IMR-90 (cell line): ENCODE data around the gene ZFPM1. TPM values are rescaled to one million over a fixed set of nuclear protein-coding genes. Genes with fewer than 3 reads are reported as not detected.

ENCODE experiments used
- ATAC-seq: fragments of 200-7000 bp; cut with Tn5 transposase; 2 replicates; pipeline ENCODE4 v1.9.1; 2020; ENCODE audit warnings: low read depth, mild to moderate bottlenecking, moderate library complexity
- BruUV-seq: library from RNA; stranded (reverse); fragments of 400-500 nt; replicated peaks from 2 replicates; lab custom pipeline; 2021; lab: Mats Ljungman, UMichigan
- CTCF ChIA-PET: fragments of 300-600 bp; formaldehyde crosslinking; extraction: SDS; loops from one replicate; lab custom pipeline; 2021; ENCODE audit warnings: antibody characterized with exemption; lab: Yijun Ruan, JAX
- POLR2A ChIA-PET: fragments of 300-600 bp; sonication (Branson Sonifier 250); formaldehyde crosslinking; loops from one replicate; lab custom pipeline; 2022; ENCODE audit warnings: antibody characterized with exemption; ENCODE audit not compliant: unreplicated experiment; lab: Charles Lee
- DNase-seq: peaks from one replicate; pipeline ENCODE4 v3.0.0; 2013
- H2AFZ ChIP-seq: replicated peaks from 2 replicates; pipeline ENCODE3; 2013; ENCODE audit warnings: low read length, mild to moderate bottlenecking; ENCODE audit not compliant: poor library complexity
- H2AK5ac ChIP-seq: 2 replicates; pipeline ENCODE4 v1.6.1; 2013; ENCODE audit warnings: low read depth, low read length, inconsistent platforms
- H2AK9ac ChIP-seq: replicated peaks from 2 replicates; pipeline ENCODE3; 2013; ENCODE audit warnings: mild to moderate bottlenecking, low read depth, low read length, moderate library complexity; ENCODE audit not compliant: poor library complexity
- H2BK120ac ChIP-seq: 2 replicates; pipeline ENCODE4 v1.6.1; 2013; ENCODE audit warnings: low read depth, low read length, inconsistent platforms
- H2BK15ac ChIP-seq: 3 replicates; pipeline ENCODE4 v1.6.1; 2013; ENCODE audit warnings: low read depth, low read length, inconsistent platforms
- H2BK20ac ChIP-seq: 2 replicates; pipeline ENCODE4 v1.6.1; 2013; ENCODE audit warnings: low read depth, mild to moderate bottlenecking, inconsistent platforms, low read length, moderate library complexity
- H2BK5ac ChIP-seq: 2 replicates; pipeline ENCODE4 v1.6.1; 2013; ENCODE audit warnings: mild to moderate bottlenecking, low read depth, low read length, inconsistent platforms; ENCODE audit not compliant: poor library complexity, severe bottlenecking
- H3K14ac ChIP-seq: replicated peaks from 2 replicates; pipeline ENCODE4 v1.6.1; 2013; ENCODE audit warnings: low read depth, low read length, inconsistent platforms
- H3K18ac ChIP-seq: 2 replicates; pipeline ENCODE4 v1.6.1; 2013; ENCODE audit warnings: low read depth, low read length, control low read depth
- H3K23ac ChIP-seq: 2 replicates; pipeline ENCODE4 v1.6.1; 2013; ENCODE audit warnings: low read depth, low read length, inconsistent platforms
- H3K27ac ChIP-seq: 2 replicates; pipeline ENCODE4 v1.5.1; 2013; ENCODE audit warnings: mild to moderate bottlenecking, control low read depth, low read length; ENCODE audit not compliant: insufficient read depth
- H3K27me3 ChIP-seq: 2 replicates; pipeline ENCODE4 v1.6.1; 2013; ENCODE audit warnings: low read length; ENCODE audit not compliant: control insufficient read depth, insufficient read depth
- H3K36me3 ChIP-seq: 2 replicates; pipeline ENCODE4 v1.6.1; 2013; ENCODE audit warnings: low read length, mixed read lengths; ENCODE audit not compliant: control insufficient read depth, insufficient read depth
- H3K4ac ChIP-seq: 2 replicates; pipeline ENCODE4 v1.6.1; 2013; ENCODE audit warnings: low read depth, low read length, inconsistent platforms
- H3K4me1 ChIP-seq: 2 replicates; pipeline ENCODE4 v1.6.1; 2013; ENCODE audit warnings: low read length, mixed read lengths; ENCODE audit not compliant: control insufficient read depth, insufficient read depth
- H3K4me2 ChIP-seq: 2 replicates; pipeline ENCODE4 v1.6.1; 2013; ENCODE audit warnings: low read depth, mild to moderate bottlenecking, control low read depth, low read length, moderate library complexity
- H3K4me3 ChIP-seq: 2 replicates; pipeline ENCODE4 v1.5.1; 2013; ENCODE audit warnings: low read depth, mild to moderate bottlenecking, control low read depth, low read length, moderate library complexity; ENCODE audit not compliant: insufficient read depth
- H3K56ac ChIP-seq: 2 replicates; pipeline ENCODE4 v1.6.1; 2013; ENCODE audit warnings: low read length, inconsistent platforms; ENCODE audit not compliant: insufficient read depth; ENCODE audit errors: extremely low read depth
- H3K79me1 ChIP-seq, 2 experiments: 2 replicates each; pipeline ENCODE4 v1.6.1; 2013; ENCODE audit warnings: low read length in 2 of 2, inconsistent platforms in 1 of 2, low read depth in 1 of 2
- H3K9ac ChIP-seq: 2 replicates; pipeline ENCODE4 v1.6.1; 2013; ENCODE audit warnings: low read depth, low read length, control low read depth
- H3K9me1 ChIP-seq: 2 replicates; pipeline ENCODE4 v1.6.1; 2013; ENCODE audit warnings: low read length, inconsistent platforms; ENCODE audit not compliant: insufficient read depth
- H3K9me3 ChIP-seq: 2 replicates; pipeline ENCODE4 v1.6.1; 2013; ENCODE audit warnings: low read length; ENCODE audit not compliant: control insufficient read depth, insufficient read depth
- H4K20me1 ChIP-seq: 2 replicates; pipeline ENCODE4 v1.6.1; 2013; ENCODE audit warnings: low read length, inconsistent platforms; ENCODE audit not compliant: insufficient read depth
- H4K5ac ChIP-seq: 2 replicates; pipeline ENCODE4 v1.6.1; 2013; ENCODE audit warnings: mild to moderate bottlenecking, low read depth, low read length, control low read depth
- H4K8ac ChIP-seq, 2 experiments: 2 replicates each; pipeline ENCODE4 v1.6.1; 2013; ENCODE audit warnings: low read depth in 2 of 2, low read length in 2 of 2, control low read depth in 1 of 2, inconsistent platforms in 1 of 2
- H4K91ac ChIP-seq: 2 replicates; pipeline ENCODE4 v1.6.1; 2013; ENCODE audit warnings: low read depth, low read length, inconsistent platforms; ENCODE audit not compliant: insufficient read depth
- BHLHE40 ChIP-seq: fragments of 150-350 bp; IDR thresholded peaks from 2 replicates; pipeline ENCODE4 v1.6.1; 2016; ENCODE audit warnings: mild to moderate bottlenecking, low read depth, low read length
- CEBPB ChIP-seq: IDR thresholded peaks from 2 replicates; pipeline ENCODE4 v1.6.1; 2012; ENCODE audit warnings: low read depth, low read length, improper control_type of control experiment
- CHD1 ChIP-seq: IDR thresholded peaks from 2 replicates; pipeline ENCODE4 v1.6.1; 2012; ENCODE audit warnings: low read depth, low read length, improper control_type of control experiment
- FOS ChIP-seq: fragments of 150-350 bp; IDR thresholded peaks from 2 replicates; pipeline ENCODE4 v1.6.1; 2016; ENCODE audit warnings: low read depth, low read length
- MAFK ChIP-seq: IDR thresholded peaks from 2 replicates; pipeline ENCODE4 v1.6.1; 2012; ENCODE audit warnings: low read depth, low read length, improper control_type of control experiment
- MAZ ChIP-seq: IDR thresholded peaks from 2 replicates; pipeline ENCODE4 v1.6.1; 2012; ENCODE audit warnings: low read depth, mild to moderate bottlenecking, low read length, improper control_type of control experiment, moderate library complexity, borderline replicate concordance
- MXI1 ChIP-seq: IDR thresholded peaks from 2 replicates; pipeline ENCODE4 v1.6.1; 2012; ENCODE audit warnings: low read depth, mild to moderate bottlenecking, low read length, moderate library complexity, borderline replicate concordance
- NFE2L2 ChIP-seq: fragments of 150-350 bp; IDR thresholded peaks from 2 replicates; pipeline ENCODE4 v1.6.1; 2016; ENCODE audit warnings: low read depth, mild to moderate bottlenecking, low read length
- POLR2A ChIP-seq: IDR thresholded peaks from 2 replicates; pipeline ENCODE4 v1.6.1; 2012; ENCODE audit warnings: mild to moderate bottlenecking, low read depth, low read length
- RAD21 ChIP-seq: IDR thresholded peaks from 2 replicates; pipeline ENCODE4 v1.6.1; 2012; ENCODE audit warnings: low read length, improper control_type of control experiment
- RCOR1 ChIP-seq: IDR thresholded peaks from 2 replicates; pipeline ENCODE4 v1.6.1; 2012; ENCODE audit warnings: mild to moderate bottlenecking, low read length, improper control_type of control experiment; ENCODE audit not compliant: insufficient replicate concordance
- RFX5 ChIP-seq: IDR thresholded peaks from 2 replicates; pipeline ENCODE4 v1.8.0; 2012; ENCODE audit warnings: low read depth, mild to moderate bottlenecking, low read length, moderate library complexity
- USF2 ChIP-seq: fragments of 150-350 bp; IDR thresholded peaks from 2 replicates; pipeline ENCODE4 v1.6.1; 2017; ENCODE audit warnings: mild to moderate bottlenecking, antibody characterized with exemption, low read length, low read depth
- WGBS, 2 experiments: methylation state at CpG; one replicate each; pipeline versions ENCODE4 v1.1.5 to v1.1.7; 2013; ENCODE audit warnings: missing lambda C conversion rate in 2 of 2; ENCODE audit not compliant: insufficient read length in 1 of 2; ENCODE audit errors: extremely low coverage in 2 of 2; 5-methylcytosine and 5-hydroxymethylcytosine counted together
- dilution Hi-C: fragments of 300-500 bp; cut with HindIII; formaldehyde crosslinking; loops from one replicate; pipeline ENCODE4 v1.14.3; 2018; ENCODE audit warnings: low sequenced_read_pairs; ENCODE audit not compliant: unreplicated experiment
- in situ Hi-C: fragments of 300-500 bp; cut with MboI; formaldehyde crosslinking; loops from 3 replicates; pipeline ENCODE4 v1.14.3; 2019; ENCODE audit warnings: low sequenced_read_pairs, inconsistent platforms, mixed read lengths
- intact Hi-C: fragments of 100-400 bp; cut with micrococcal nuclease; formaldehyde crosslinking; loops from 2 replicates; pipeline ENCODE4 v1.10.0; 2022
- polyA plus RNA-seq, 3 experiments: library from polyadenylated mRNA; depleted of rRNA; stranded (reverse); fragments of >200 nt; gene quantifications; 2 replicates each; pipeline ENCODE4 v1.2.3, GENCODE V29; 2012; ENCODE audit warnings: low replicate concordance in 1 of 3
- total RNA-seq: library from RNA; depleted of rRNA; stranded (reverse); fragments of >200 nt; gene quantifications from 2 replicates; pipeline ENCODE4 v1.2.3, GENCODE V29; 2012
- TF ChIP-seq, protein P1 (sequence below): conservative IDR thresholded peaks from 2 replicates; pipeline ENCODE4 v1.5.1; 2012; ENCODE audit warnings: mild to moderate bottlenecking, low read depth, low read length, improper control_type of control experiment

The ZFPM1 gene
- total and polyA plus RNA-seq, 2 of the 4 experiments (the other 2 are of a cell fraction) = 0.36 to 1.1 TPM

GRCh38 chr16:88430185-88430523 is 22.9 kb upstream of the ZFPM1 start:
- no peak for ATAC-seq
- no peak overlapping the region for H2AK5ac ChIP-seq
- TF ChIP-seq MAZ = no peak
- TF ChIP-seq, protein P1, sequence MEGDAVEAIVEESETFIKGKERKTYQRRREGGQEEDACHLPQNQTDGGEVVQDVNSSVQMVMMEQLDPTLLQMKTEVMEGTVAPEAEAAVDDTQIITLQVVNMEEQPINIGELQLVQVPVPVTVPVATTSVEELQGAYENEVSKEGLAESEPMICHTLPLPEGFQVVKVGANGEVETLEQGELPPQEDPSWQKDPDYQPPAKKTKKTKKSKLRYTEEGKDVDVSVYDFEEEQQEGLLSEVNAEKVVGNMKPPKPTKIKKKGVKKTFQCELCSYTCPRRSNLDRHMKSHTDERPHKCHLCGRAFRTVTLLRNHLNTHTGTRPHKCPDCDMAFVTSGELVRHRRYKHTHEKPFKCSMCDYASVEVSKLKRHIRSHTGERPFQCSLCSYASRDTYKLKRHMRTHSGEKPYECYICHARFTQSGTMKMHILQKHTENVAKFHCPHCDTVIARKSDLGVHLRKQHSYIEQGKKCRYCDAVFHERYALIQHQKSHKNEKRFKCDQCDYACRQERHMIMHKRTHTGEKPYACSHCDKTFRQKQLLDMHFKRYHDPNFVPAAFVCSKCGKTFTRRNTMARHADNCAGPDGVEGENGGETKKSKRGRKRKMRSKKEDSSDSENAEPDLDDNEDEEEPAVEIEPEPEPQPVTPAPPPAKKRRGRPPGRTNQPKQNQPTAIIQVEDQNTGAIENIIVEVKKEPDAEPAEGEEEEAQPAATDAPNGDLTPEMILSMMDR = no peak
- no peak for TF ChIP-seq MAFK
- no peak for TF ChIP-seq RFX5
- TF ChIP-seq FOS = no peak
- no peak for TF ChIP-seq MXI1
- no peak for TF ChIP-seq NFE2L2
- TF ChIP-seq CEBPB = no peak
- TF ChIP-seq BHLHE40 = no peak
- no peak for TF ChIP-seq RAD21
- TF ChIP-seq RCOR1 = no peak
- TF ChIP-seq USF2 = no peak
- no peak for TF ChIP-seq POLR2A
- TF ChIP-seq CHD1 = no peak
- no peak overlapping the region for H2BK120ac ChIP-seq
- H3K36me3 ChIP-seq = peaks cover 77% of the 10 kb centered on the region
- no peak overlapping the region for H3K4ac ChIP-seq
- H3K4me2 ChIP-seq = no peak overlapping the region
- no peak overlapping the region for H2BK15ac ChIP-seq
- no peaks in the 10 kb centered on the region for H3K9me3 ChIP-seq
- intact Hi-C loops (no loop called here), dilution Hi-C loops (no loop called here), in situ Hi-C loops (no loop called here)
- H3K79me1 ChIP-seq = peaks cover 0 to 42% of the 10 kb centered on the region in 2 experiments; a peak in 3 of 4 replicates
- ChIA-PET POLR2A (no interaction called here), CTCF (no interaction called here)
- WGBS, 2 experiments = 63% methylated on average over 8 of the region's 36 CpGs; no CpG with 5 or more reads in 1 of the 2 experiments
- H3K27ac ChIP-seq = no peak overlapping the region
- no peak for DNase-seq
- H4K91ac ChIP-seq = no peak overlapping the region
- no peaks in the 10 kb centered on the region; the same call in 1 of the 2 replicates for H3K4me1 ChIP-seq
- H2AK9ac ChIP-seq = no peak overlapping the region
- peaks cover 31% of the 10 kb centered on the region for H4K20me1 ChIP-seq
- no peak overlapping the region for H3K4me3 ChIP-seq
- H3K14ac ChIP-seq = no peak overlapping the region
- H4K5ac ChIP-seq = no peak overlapping the region
- no peak overlapping the region for H3K18ac ChIP-seq
- H3K23ac ChIP-seq = no peak overlapping the region
- H2AFZ ChIP-seq = no peak overlapping the region
- no TSS peak for BruUV-seq
- no peaks in the 10 kb centered on the region for H3K27me3 ChIP-seq
- H3K9ac ChIP-seq = no peak overlapping the region
- no peak overlapping the region for H2BK20ac ChIP-seq
- no peak overlapping the region for H3K56ac ChIP-seq
- H2BK5ac ChIP-seq = no peak overlapping the region
- no peaks in the 10 kb centered on the region for H3K9me1 ChIP-seq
- H4K8ac ChIP-seq = no peak overlapping the region
